ENCODE data around the gene GPA33. TPM values are rescaled to one million over a fixed set of nuclear protein-coding genes. Genes with fewer than 3 reads are reported as not detected.

The GPA33 gene, protein sequence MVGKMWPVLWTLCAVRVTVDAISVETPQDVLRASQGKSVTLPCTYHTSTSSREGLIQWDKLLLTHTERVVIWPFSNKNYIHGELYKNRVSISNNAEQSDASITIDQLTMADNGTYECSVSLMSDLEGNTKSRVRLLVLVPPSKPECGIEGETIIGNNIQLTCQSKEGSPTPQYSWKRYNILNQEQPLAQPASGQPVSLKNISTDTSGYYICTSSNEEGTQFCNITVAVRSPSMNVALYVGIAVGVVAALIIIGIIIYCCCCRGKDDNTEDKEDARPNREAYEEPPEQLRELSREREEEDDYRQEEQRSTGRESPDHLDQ
- total RNA-seq (2014; rRNA removed; shearing (Covaris generic)): 0.02 and 0.12 TPM in 2 replicates

DNA sequence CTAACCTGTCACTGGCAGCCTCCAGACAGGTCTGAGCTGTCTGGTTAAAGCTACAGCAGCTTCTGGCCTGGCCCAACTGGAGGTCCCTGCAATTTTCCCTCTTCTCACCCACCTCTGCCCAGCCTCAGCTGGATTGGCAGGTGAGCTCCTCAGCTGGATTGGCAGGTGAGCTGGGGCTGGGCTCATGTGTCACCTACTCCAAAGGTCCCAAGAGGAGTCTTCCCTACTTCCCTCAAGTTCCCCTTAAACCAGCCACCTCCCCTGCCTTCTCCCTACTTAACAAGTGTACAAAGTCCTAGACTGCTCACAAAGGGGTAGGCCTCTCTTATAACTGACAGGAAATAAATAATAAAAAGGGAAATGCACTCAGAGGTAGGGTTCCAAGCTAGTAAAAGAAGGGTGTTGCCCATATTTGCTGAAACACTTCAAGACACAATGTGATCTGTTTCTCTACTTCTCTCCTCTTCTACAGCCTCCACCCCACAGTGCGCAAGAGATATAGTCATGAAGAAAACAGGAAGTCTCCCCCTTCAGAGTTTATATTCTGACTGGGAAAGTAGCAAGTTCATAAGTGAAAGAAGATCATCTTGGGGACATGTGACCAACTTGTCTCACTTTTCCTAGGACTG is at the start of gene GPA33:
TSS of gene GPA33 (minus strand) at position 64 of the 629 bp plus-strand sequence. CDS start 90 bp downstream, outside the sequence.
- DNase-seq (ENCODE audit: low read depth): no peak

DNA sequence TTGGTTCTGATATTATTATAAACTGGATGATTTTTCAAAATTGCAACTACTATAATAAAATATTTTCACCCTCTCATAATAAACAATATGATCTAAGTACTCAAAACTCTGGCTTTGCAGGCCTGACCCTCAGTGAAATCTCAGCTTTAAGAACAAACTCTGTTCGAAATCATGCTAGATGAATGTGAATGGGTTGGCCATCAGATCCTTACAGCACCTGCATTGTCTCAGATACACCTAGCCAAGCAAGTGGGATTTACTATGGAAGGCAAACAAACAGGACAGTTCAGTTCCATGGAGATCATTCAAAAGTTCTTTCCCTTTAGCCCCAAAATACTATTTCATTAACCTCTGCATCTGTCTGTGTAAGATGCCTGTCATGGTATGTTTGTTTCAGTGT is 48.5 kb upstream of the GPA33 start:
- no peak for DNase-seq (ENCODE audit: low read depth)

DNA sequence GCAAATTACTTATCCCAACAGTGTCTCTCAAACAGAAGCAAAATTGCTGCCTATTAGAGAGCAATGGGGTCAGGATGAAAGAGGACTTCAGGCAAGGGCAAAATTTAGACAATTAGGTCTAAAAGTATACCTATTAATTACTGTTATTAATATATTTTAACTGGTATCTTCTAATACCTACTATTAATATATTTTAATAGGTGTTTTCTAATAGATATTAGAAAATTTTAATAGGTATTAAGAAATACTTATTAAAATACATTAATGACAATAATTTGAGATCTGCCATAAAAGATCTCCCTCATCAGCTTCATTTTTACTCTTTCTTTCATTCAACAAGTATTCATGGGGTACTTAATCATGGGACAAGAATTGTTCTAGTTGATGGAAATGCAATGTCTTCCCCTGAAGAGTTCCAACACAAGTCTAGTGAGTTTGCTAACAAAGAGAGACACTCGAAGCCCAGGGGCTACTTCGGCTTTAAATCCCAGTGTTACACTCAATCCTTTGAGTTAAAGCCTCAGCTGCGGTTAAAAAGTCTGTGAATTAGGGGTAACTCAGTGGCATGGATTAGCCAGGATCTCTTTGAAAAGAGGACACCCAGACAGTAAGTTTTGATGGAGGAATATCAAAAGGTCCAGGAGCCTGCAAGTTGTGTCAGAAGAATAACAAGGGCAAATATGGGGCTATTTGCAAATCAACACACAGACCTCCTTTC is 47.8 kb upstream of the GPA33 start:
- no peak for DNase-seq (ENCODE audit: low read depth)

DNA sequence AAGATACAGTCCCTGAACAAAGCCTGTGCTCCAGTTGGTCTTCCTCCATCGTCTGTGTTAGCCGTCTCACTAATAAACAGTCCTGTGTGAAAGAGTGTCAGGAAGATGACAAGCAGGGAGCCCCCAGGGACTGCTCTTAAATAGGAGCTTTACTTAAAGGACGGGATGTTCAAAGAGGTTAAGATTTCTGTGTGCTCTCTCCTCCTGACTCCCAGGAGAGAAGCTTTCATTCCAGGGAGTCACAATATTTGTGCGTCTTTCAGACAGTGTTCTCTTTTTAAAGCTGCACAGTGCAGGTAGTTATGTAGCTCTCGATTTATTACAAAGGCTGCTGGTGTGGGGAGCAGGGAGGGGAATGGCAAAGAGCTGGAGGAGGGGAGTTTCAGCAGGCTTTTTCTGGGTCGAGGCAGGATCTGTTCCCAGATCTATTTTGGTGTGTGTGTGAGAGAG is 47.2 kb upstream of the GPA33 start:
- DNase-seq (ENCODE audit: low read depth): no peak

DNA sequence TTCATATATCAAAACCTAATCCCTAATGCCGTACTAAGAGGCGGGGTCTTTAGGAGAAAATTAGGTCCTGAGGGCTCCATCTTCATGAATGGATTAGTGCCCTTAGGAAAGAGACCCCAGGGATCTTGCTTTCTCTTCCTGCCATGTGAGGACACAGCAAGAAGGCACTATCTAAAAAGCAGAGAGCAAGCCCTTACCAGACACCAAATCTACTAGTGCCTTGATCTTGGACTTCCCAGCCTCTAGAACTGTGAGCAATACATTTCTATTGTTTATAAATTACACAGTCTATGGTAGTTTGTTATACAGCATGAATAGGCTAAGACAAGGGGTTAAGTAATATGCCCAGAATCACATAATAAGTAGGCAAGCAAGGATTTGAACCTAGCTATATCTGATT is 46.6 kb upstream of the GPA33 start:
- DNase-seq (ENCODE audit: low read depth): no peak

DNA sequence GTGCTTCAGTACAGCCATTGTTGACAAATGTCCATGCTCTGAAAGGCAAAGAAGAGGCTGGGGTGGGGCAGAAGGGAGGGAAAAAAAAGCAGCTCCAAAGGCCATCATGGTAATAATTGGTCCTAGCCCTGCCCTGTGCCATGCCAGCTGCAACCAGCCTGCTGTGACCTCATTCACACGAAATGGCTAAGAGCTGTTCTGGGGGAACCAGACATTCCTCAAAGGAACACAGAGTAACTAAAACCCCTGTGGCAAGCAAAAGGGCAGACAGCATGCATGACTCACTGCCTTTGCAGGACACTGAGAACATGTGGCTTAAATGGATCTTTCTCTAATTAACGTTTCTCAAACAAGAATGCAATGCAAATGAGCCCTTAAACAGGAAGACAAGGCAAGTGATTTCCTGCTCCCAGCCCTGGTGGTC is 46.0 kb upstream of the GPA33 start:
- peak; percentile 95 for DNase-seq (ENCODE audit: low read depth)

DNA sequence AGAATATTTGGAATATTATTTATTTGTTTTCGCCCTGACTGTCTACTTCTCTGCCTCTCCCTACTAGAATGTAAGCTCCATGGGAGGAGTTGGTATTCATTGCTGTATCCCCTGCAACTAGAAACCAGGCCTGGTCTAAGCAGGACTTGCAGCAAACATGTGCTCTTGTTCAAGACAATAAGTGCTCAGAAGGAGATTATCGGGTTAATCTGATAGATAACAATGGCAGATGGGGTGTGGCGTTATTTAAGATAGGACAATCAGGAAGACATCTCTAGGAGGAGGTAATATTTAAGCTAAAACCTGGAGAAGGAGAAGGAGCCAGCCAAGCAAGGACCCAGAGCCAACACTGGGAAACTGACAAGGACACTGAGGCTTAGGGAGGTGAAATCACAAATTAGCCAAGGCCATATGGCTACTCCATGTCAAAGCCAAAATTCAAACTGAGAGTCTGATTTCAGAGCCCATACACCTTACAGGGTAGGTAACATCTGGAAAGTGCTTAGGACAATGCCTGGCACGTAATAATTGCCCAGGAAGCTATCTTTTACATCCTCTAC is 45.2 kb upstream of the GPA33 start:
- no peak for DNase-seq (ENCODE audit: low read depth)

DNA sequence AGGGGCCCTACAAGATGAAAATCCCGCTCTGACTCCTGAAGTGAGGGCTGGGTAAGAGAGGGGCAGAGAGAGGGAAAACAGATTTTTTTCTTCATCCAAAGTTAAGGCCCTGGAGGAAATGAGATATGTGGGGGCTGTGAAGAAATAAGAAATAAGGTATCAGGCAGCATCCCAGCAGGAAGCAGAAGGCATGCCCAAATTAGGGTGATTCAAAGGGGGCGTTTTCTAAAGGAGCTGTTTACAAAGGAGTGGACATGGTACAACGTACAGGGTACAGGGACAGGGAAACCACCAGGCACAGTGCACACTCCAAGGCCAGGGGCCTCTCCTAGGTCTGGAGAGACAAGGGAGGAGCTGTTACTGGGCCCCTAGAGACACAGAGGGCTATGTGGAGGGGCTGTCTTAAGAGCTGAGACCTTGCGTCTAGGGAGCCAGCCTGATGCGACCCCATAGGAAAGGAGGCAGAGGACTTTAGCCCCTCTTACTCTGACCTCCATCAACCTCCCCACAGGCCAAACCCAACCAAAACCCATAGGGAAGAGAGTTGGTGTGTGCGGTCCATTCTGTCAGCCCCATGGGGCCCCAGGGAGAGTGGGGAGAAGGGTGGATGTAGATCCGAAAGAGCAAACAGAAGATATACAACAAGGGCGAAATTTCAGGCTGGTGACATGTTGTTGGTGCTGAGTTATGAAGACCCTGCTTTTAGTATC is 42.3 kb upstream of the GPA33 start:
- DNase-seq (ENCODE audit: low read depth): no peak

DNA sequence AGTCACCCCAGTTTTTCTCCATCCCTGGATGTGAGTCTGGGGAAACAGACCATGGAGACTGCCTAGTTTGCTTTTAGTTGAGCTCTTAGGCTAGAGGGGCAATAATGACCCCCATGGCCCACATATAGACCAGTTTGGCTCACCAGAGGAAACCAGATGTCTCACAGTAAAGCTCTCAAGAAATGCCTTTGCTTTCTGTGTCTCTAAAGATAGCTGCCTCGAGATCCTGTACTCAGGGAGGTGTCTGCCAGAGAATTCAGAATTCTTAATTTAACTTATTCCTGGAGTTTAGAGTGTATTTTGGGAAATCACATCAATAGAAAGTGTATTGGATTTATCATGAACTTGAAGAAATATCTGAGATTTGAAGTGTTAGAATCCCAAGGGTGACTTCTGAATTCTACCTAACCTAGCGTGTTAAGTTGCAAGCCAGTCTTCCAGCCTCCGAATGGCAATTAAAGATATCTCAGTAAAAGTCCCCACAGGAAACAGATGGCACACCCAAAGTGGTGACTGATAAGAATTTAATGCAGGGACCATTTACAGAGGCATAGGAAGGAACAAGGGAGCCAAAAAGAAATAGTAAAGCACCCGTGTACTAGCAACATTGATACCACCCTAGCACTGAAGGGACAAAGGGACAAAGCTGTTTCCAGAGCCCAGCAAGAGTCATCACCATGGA is 40.8 kb upstream of the GPA33 start:
- DNase-seq (ENCODE audit: low read depth): no peak

DNA sequence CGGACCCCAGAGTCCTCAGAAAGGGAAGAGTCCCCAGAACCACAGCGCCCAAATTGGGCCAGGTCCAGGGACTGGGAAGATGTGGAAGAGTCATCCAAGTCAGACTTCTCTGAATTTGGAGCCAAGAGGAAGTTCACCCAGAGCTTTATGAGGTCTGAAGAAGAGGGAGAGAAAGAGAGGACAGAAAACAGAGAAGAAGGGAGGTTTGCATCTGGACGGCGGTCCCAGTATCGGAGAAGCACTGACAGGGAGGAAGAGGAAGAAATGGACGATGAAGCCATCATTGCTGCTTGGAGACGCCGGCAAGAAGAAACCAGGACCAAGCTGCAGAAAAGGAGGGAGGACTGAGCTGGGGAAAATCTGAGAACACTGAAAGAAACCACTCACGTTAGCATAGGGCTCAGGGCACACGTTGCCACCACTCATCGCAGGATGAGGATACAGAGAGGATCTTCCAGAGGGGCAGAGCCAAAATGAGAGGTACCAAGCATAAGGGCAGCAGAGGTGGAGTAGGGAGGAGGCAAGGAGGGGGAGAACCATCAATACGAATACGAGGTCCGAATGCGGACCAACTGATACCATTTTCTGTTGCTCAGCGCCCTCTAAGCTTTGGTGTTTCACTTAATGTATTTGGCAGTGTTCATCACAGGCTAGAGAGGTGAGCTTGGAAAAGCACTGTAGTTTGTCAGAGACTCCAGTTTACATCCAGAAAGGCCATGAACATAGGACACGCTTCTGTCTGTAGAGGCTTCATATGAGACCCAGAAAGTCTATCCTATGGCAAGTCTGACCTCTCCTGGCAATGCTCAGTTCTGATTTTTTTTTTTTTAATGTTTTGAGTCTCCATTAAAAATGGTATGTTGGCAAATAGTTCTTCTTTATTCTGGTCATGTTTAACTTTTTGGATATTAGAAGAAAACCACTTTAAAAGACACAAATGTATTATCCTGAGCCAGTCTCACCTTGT is 38.4 kb upstream of the GPA33 start:
- no peak for DNase-seq (ENCODE audit: low read depth)

DNA sequence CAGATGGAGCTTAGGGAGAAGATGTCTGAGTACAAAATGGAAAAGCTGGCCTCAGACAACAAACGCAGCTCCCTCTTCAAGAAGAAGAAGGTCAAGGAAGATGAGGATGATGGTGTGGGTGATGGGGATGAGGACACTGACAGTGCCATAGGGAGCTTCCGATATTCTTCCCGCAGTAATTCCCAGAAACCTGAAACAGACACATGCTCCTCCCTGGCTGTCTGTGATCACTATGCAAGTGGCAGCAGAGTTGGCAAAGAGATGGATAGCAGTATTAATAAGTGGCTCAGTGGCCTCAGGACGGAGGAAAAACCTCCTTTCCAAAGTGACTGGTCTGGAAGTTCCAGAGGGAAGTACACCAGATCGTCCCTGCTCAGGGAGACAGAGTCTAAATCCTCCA is 37.5 kb upstream of the GPA33 start:
- DNase-seq (ENCODE audit: low read depth): no peak

DNA sequence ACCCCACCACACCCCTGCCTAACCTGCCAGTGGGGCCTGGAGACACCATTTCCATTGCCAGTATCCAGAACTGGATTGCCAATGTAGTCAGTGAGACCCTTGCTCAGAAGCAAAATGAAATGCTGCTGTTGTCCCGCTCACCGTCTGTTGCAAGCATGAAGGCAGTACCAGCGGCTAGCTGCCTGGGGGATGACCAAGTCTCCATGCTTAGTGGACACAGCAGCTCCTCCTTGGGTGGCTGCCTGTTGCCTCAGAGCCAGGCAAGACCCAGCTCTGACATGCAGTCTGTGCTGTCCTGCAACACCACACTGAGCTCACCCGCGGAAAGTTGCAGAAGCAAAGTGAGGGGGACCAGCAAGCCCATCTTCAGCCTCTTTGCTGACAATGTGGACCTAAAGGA is 37.1 kb upstream of the GPA33 start:
- DNase-seq (ENCODE audit: low read depth): no peak

DNA sequence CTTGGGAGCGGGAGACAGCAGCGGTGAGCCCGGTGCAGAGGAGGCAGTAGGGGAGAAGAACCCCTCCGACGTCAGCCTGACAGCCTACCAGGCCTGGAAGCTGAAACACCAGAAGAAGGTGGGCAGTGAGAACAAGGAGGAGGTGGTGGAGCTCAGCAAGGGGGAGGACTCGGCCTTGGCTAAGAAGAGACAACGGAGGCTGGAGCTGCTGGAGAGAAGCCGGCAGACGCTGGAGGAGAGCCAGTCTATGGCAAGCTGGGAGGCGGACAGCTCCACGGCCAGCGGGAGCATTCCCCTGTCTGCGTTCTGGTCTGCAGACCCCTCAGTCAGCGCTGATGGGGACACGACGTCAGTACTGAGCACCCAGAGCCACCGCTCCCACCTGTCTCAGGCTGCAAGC is 36.6 kb upstream of the GPA33 start:
- no peak for DNase-seq (ENCODE audit: low read depth)

DNA sequence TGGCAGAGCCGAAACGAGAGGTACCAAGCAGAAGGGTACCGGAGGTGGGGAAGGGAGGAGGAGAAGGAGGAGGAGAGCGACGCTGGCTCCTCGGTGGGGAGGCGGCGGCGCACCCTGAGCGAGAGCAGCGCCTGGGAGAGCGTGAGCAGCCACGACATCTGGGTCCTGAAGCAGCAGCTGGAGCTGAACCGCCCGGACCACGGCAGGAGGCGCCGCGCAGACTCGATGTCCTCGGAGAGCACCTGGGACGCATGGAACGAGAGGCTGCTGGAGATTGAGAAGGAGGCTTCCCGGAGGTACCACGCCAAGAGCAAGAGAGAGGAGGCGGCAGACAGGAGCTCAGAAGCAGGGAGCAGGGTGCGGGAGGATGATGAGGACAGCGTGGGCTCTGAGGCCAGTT is 36.1 kb upstream of the GPA33 start:
- DNase-seq (ENCODE audit: low read depth): no peak

DNA sequence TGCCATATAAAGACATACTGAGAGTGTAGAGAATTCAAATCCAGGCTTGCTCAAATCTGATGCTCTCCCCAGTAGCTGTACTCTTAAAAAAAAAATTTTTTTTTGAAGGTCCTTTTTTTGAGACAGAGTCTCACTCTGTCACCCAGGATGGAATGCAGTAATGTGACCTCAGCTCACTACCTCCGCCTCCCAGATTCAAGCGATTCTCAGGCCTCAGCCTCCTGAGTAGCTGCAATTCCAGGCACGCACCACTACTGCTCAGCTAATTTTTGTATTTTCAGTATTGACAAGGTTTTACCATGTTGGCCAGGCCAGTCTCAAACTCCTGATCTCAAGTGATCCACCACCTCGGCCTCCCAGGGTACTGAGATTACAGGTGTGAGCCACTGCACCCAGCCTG is 32.4 kb upstream of the GPA33 start:
- DNase-seq (ENCODE audit: low read depth): no peak

DNA sequence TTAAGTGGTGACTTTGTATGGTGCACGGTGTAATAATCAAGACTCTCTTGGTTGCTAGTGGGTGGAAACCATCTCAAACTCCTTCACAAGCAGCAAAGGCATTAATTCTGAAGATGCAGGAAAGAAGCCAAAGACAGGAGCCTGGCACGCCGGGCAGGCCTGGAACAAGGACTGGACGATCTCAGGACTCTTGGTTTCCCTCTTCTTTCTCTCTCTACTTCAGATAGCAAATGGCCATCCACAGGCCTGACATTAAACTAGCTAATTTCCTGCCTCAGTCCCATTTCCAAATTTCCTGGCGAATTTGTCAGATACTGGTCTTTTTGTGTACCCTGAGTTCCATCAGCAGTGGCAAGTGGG is 31.9 kb upstream of the GPA33 start:
- no peak for DNase-seq (ENCODE audit: low read depth)

DNA sequence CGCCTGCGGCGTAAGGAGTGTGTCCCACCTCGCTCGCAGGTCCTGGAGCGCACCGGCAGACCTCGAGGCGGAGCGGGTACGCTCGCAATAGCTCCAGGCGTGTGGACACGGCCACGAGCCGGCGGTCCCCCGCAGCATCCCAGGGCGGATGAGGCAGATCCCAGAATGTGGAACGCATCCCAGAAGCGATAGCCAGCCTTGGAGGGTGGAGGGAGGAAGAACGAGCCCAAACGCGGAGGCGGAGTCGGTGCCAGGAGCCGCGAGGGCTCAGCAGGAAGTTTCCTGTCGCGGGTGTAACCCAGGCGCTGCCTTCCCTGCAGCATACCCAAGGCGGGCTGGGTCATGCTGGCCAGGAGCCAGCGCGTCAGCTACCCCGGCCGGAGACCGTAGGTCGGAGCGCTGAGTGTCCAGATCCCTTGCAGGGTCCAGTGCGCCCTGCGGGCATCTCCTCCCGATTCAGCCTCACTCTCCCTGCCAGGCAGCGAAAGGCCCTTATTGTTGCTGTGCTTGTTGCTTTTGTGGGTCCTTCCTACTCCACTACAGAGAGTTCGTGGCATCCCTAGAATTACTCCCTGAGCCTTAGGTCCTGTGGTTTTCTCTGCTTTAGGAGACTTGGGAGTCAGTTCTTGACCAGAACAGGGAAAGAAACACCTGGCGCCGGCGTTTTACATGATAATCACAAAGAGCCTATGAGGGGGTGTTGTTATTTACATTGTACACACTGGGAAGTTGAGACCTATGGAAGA is 31.4 kb upstream of the GPA33 start:
- DNase-seq (ENCODE audit: low read depth): peak; percentile 82

DNA sequence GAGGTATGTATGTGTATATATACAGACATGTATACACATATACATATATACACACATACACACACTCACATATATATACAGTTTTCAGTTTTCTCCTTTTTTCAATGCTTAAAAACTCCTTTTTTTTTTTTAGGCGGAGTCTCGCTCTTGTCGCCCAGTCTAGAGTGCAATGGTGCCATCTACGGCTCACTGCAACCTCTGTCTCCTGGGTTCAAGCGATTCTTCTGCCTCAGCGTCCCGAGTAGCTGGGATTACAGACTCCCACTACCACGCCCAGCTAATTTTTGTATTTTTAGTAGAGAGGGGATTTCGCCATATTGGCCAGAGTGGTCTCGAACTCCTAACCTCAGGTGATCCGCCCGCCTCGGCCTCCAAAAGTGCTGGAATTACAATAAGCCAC is 30.7 kb upstream of the GPA33 start:
- DNase-seq (ENCODE audit: low read depth): no peak

DNA sequence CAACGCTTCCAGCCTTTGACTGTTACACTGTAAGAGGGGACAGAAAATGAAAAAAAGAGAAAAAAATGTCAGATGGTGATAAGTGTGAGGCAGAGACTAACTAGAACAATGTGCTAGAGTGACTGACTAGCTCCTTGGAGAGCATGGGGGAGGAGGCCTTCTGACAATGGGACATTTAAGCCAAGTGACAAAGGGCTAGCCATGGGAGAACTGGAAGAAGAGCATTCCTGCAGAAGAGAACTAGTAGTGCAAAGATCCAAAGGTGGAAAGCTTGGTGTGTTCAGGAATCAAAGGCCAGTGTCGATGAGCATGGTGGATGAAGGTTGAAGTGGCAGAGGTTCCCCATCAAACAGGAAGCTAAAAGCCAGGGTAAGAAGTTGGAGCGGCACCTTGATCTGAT is 29.5 kb upstream of the GPA33 start:
- no peak for DNase-seq (ENCODE audit: low read depth)

Data from M059J (cell line).